Activated CD4-positive, alpha-beta T cell treated with anti-CD3 and anti-CD28 coated beads, Interleukin-2, amount 50 U/mL, for 48 hours (primary cell): ENCODE data around the gene DSG1.

Experiments used
- DNase-seq, 2 experiments: peaks; one replicate each; pipeline ENCODE4 v3.0.0-alpha.2; 2020

The DSG1 gene

DNA sequence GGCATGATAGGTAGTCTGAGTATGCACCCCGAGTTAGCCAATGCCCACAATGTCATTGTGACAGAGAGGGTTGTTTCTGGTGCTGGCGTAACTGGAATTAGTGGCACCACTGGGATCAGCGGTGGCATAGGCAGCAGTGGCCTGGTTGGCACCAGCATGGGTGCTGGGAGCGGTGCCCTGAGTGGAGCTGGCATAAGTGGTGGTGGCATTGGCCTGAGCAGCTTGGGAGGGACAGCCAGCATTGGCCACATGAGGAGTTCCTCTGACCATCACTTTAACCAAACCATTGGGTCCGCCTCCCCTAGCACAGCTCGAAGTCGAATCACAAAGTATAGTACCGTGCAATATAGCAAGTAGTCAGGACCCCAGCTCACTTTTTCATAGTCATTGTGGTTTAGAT lies 37.0 kb downstream of the DSG1 start:
- DNase-seq: no peak

DNA sequence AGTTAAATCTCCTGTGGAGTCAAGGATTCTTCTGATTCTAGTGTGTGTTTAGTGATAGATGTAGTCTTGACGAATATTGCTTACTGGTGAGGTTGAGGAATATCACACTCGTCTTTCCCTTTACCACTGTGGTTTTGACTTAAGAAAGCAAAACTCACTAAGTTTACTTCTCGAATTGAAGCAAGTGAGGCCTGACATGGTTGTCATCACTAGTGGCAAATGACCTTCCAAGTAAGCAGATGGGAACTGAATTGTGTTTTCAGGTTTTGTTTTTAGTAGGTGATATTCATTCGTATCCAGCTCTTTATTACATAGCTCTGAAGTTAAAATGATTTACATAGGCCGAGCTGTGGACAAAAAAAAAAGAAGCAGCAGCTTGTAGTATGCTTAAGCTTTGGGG lies 38.1 kb downstream of the DSG1 start:
- no peak for DNase-seq

- DNase-seq: no peak
Observed at GRCh38 chr18:31364190-31364589, 46.2 kb downstream of the DSG1 start.

- no peak for DNase-seq
Observed at GRCh38 chr18:31369478-31369877, 51.5 kb downstream of the DSG1 start.

DNA sequence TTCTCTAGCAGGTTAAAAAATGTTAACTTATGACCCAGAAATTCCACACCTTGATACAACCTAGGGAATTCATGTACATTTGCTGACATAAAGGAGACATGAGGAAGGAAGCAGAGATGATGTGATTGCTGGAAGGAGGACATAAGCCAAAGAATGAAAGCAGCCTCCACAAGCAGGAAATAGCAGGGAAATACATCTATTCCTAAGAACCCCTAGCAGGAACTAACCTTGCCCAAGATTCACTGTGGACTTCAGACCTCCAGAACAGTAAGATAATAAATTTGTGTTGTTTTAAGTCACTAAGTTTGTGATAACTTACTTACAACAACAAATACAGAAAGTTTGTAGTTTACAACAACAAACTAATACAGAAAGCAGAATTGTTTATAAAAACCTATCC lies 54.0 kb downstream of the DSG1 start:
- no peak for DNase-seq

GRCh38 chr18:31373641-31374040 lies 55.7 kb downstream of the DSG1 start:
- DNase-seq: no peak

- no peak for DNase-seq
Observed at GRCh38 chr18:31376477-31376876, 58.5 kb downstream of the DSG1 start, which contains the start of gene DSG4. Gene DSG4 (plus strand): TSS chr18:31376777. CDS start chr18:31376912, 135 bp downstream.

DNA sequence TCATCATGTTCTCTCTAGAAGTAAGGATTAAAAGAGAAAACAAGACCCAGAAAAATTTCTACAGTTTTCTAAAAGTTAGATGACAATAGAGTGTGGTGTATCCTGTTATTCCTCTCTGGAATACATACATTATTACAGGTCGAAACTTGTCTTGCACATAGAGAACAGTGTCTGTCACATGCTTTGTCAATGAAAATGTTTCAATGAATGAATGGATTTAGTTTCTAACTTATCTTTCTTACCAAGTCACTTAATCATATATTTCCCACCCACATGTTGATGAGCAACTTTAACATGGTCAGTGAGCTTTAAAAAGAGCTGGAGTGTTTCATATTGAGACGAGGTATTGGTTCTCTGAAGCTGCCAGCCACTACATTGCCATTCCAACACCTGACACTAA lies 63.0 kb downstream of the DSG1 start:
- no peak for DNase-seq

GRCh38 chr18:31382107-31382506 lies 64.1 kb downstream of the DSG1 start:
- no peak for DNase-seq

GRCh38 chr18:31386741-31387140 lies 68.8 kb downstream of the DSG1 start:
- DNase-seq: no peak

DNA sequence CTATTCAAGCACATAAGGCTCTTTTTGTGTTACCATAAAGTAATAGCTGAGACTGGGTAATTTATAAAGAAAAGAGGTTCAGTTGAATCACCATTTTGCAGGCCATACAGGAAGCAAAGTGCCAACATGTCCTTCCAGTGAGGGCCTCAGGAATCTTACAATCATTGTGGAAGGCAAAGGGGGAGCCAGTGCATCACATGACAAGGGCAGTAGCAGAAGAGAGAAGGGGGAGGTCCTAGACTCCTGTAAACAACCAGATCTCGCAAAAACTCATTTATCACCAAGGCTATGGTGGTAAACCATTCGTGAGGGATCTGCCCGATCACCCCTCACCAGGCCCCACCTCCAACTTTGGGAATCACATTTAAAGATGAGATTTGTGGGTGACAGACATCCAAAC lies 75.3 kb downstream of the DSG1 start:
- no peak for DNase-seq

- no peak for DNase-seq
Observed at GRCh38 chr18:31396796-31397612, 79.0 kb downstream of the DSG1 start.

DNA sequence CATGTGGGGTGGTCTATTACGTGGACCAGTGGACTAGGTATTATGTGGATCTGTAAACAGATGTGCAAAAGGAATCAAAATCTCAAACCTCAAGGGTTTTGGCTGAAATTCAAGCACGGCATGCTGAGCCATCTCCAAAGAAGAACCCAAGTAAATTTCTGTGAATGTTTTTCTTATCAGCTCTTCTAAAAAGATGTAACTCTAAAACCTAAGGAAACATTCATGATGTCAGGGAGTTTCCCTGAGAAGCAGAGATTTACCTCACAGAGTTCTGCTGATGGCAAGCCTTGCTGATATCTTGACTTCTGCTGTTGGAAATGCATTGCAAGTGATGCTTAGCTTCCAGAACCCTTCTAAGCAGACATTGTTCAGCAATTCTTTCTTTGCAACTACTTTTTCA lies 80.2 kb downstream of the DSG1 start:
- DNase-seq: no peak

DNA sequence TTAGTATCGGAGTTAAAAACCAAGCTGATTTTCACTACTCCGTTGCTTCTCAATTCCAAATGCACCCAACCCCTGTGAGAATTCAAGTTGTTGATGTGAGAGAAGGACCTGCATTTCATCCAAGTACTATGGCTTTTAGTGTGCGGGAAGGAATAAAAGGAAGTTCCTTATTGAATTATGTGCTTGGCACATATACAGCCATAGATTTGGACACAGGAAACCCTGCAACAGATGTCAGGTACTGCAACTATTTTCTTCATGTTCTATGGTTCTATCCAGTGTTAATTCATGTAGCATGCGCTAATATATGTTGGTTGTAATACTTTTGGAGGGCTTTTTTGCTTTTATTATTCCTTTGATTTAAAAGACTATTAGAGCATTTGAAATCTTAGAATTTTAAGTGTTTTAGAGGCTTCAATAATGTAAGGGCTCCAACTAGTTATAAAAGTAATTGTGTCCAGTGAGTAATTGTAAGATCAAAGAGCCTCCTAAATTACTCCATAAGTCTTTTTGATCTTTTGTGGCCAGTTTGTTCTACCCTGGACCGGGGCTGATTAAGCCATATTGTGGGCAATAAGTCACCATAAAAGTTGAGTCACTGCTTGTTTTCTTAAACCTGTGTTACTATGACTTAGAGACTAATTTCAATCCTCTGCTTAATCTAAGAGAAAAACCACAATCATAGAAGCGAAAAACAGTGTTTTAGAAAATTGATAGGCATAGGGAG lies 81.5 kb downstream of the DSG1 start:
- DNase-seq: no peak

GRCh38 chr18:31401156-31402025 lies 83.4 kb downstream of the DSG1 start:
- no peak for DNase-seq

- DNase-seq: no peak
Observed at GRCh38 chr18:31402026-31402373, 84.0 kb downstream of the DSG1 start.

- DNase-seq: no peak
Observed at GRCh38 chr18:31403409-31403808, 85.4 kb downstream of the DSG1 start.
